Stimulated activated CD8-positive, alpha-beta memory T cell treated with anti-CD3 and anti-CD28 coated beads, Interleukin-4, amount 100 ng/mL, for 48 hours (primary cell): ENCODE measurements around the gene PIK3R4.

Source experiments
- DNase-seq: peaks from one replicate; pipeline ENCODE4 v3.0.0-alpha.2; 2020

PIK3R4 gene

DNA sequence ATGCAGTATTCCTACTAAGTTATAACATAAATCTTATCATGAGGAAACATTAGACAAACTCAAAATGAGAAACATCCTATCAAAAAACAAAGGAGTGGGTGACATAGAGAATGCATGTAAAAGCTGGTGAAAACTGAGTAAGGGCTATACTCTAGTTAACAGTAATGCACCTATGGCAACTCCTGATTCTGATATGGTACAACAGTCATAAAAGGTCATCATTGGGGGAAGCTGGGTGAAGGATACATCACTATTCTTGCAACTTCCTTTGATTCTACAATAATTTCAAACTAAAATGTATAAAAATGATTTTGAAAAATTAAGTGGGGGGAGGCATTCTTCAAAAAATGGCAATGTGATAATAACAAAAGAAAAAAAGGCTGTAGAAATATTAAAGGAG, 6.8 kb downstream of the PIK3R4 start:
- DNase-seq = no peak

DNA sequence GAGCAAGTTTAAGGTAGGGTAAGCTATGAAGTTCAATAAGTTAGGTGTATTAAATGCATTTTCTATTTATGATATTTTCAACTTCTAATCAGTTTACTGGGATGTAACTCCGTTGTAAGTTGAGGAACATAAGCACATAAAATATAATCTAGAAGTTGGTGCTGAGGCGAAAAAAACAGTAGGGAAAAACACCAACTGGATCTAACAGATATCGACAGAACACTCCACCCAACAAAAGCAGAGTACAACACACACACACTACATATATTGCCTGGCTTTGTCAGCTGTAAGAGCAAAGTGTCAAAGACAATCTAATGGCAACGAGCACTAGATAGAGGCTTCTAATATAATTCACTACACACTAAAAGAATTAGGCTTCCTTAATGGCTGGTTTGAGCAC, 8.4 kb downstream of the PIK3R4 start:
- DNase-seq = no peak

DNA sequence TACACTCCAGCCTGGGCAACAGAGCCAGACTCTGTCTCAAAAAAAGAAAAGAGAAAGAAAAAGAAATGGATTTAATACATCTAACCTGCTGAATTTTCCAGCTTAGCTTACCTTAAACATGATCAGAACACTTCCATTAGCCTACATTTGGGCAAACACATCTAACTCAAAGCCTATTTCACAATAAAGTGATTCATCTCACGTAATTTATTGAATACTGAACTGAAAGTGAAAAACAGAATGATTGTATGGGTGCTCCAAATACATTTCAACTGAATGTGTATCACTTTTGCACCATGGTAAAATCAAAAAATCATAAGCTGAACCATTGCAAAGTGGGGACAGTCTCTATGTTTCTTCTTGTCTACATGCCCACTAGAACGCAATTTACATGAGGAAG, 9.0 kb downstream of the PIK3R4 start:
- no peak for DNase-seq

DNA sequence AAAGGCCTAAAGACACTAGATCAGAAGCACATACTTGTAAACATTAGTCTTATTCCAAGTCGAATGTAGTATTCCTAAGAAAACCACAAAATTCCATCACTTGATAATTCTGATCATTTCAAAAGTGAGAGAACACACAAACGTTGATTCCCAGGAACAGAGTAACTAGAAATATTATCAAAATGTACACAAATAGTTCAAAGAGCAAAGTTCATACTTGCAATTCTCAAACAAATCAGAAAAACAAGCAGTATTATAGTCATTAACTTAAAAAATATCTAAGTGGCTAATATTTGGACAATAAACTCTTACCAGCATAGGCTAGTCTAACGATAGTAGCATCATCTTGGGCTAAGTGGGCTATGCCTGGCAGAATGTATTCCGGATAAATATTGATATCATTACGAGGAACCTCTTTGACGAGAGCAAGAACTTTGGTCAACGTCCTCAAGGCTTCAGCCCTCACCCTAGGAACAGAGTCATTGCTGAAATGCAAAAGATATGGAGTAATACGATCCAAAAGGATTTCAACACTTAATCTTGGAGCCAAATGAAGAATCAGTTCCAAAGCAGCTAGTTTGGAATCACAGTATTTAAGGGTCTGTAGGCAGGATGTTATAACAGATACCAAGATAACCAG, 13.3 kb downstream of the PIK3R4 start:
- no peak for DNase-seq

DNA sequence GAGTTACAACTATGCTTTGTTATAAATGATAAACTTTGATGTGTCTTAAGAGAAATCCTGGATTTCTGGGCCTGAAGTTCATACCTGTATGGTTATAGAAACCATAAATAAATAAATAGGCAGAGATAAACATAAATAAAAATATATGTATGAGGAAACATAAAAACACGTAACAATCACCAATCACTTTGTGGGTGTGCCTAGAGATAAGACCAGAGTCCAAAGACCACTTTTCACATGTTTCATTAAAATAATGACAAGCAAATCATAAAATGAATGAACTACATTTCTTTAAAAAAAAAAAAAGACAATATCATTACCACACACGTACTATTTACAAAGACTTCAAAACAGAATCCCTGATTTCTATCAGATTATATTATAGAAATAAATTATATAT, 14.1 kb downstream of the PIK3R4 start:
- no peak for DNase-seq

DNA sequence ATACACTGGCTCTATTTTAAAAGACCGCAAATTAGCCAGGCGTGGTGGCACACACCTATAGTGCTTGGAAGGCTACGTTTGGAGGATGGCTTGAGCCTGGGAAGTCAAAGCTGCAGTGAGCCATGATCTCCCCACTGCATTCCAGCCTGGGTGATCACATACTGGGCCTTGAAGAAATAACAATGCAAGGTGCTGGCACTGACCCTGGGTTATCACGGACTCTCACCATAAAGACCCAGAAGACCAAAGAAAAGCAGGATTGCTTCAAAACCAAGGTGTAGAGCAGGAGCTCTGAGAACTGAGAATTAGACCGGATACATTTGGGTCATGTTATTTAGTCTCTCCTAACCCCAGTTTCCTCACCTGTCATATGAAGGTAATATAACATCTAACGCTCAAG, 14.8 kb downstream of the PIK3R4 start:
- no peak for DNase-seq

DNA sequence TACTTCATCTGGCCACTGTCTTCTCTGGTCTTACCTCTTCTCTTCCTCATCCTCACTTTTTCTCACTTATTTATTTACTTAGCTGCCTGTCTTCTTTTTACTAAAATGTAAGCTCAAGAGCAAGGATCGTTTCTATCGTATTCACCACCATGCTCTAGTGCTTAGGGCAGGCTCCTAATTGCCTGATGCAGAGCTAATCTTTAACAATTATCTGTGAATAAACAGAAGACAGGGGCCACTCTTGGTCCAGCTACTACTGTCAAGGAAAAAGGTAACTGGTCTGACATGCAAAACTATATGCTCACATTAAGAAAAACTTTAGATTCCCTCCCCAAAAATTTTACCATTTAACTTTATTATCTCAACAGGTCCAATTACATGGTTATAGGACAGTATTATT, 17.5 kb downstream of the PIK3R4 start:
- DNase-seq = no peak

DNA sequence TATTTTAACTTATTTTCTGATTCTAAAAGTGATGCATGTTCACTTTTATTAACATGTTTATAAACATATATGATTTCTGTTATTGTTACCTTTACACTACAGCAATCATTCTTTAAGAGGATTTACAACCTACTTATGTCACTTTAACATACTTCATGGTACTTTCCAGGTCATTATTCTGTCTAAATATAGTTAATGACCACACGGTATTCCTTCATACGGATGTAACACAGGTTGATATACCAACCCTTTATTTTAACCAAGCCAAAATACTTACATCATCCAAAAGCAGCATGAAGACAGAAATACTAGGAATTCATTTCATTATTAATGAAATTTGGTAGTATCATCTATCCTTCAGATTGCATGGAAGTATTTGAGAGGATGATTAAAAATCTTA, 18.6 kb downstream of the PIK3R4 start:
- DNase-seq = no peak

DNA sequence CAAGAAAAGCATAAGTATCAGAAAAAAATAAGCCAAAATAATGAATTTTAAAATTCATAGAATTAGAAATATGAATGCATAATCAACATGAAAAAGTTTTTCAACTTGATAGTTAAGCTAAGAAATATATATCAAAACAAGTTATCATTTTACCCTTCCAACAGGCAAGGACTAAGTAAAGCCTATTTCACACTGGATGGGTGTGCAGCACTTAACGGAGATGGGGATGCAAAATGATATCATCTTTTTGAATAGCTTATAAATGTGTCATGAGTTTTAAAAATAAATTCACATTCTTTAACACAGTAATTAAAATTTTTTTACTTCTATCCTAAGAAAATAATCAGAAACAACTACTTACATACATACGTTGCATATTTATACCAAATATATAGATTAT, 20.9 kb downstream of the PIK3R4 start:
- DNase-seq = no peak

DNA sequence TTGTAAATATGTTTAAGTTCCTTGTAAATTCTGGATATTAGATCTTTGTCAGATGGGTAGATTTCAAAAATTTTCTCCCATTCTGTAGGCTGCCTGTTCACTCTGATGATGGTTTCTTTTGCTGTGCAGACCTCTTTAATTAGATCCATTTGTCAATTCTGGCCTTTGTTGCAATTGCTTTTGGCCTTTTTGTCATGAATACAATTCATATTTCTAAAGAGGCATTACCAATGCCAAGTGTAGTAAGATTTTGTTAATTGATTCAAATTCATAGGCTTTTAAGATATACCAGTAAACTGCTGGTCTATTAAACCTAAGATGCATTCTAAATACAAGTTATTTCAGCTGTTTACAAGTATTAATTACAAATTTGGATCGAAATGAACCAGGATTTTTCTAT, 31.0 kb downstream of the PIK3R4 start:
- DNase-seq = no peak

DNA sequence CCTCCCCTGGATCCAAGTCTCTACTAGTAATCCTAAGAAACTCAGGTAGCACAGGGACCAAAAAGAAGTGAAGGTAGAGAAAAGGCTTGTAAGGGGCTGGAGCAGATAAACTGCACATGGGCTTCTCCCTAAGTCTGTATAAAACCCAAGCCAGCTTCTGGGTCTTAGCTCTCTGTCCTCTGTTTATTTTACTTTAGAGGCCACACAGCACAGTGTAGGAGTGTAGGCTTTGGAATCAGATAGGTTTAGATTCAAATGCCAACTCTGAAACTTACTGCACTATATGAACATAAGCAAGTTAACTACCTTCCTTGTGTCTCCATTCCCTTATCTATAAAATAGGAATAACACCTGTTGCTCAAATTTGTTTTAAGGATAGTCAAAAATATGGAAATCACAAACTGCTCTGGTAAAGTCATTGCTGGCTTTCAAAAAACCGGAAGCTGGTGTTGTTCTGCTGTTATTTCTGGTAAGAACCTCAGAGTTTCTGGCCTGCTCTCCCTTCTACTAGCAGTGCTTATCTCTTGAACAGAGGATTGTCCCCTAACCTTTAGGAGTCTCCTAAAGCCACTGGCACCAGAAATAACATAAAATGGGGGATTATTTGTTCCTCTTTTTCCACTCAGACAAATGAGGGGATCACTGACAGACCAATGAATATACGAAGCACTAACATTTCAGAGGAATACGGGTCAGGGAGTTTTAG, 33.8 kb downstream of the PIK3R4 start:
- DNase-seq = no peak

DNA sequence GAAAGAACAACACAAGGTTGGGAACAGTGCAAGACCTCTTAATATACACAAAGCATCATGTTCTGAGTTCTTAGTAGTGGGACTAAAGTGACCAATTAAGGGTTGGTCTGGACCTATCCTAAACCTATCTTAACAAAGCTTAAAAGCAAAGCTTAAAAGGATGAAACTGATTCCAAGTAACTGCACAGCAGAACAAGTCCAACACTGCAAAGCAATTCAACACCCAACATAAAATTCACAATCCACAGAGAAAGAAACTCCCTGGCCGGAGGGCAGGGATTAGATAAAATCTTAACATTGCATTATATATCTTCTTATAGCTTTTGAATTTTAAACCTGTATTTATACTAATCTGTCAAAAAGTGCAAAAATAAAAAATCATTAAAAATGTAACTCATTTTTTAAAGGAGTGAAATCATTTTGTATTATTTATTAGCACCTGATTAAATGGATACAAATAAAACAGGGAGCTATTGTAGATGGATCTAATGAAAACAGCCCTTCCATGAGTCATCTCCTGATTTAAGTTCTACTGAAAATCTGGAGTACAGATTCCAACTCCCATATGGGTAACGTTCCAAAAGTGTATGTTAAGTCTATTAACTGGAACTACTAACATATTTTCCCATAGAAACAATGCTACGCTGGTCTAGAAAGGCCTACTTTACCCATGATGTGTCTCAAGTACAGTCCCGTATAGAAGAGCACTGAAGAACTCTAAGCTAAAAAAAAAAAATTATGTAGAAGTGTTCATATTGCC, 34.9 kb downstream of the PIK3R4 start:
- no peak for DNase-seq

DNA sequence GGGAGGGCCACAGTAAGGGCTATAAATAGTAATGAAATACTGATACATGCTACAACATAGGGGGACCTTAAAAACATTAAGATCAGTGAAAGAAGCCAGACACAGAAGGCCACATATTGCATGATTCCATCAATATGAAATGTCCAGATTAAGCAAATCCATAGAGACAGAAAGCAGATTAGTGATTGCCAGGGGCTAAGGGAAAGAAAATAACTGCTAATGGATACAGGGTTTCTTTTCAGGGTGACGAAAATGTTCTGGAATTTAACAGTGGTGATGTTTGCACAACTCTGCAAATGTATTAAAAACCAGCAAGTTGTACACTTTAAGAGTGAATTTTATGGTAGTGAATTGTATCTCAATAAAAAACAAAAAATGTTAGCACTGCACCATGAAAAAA, 37.0 kb downstream of the PIK3R4 start:
- DNase-seq = no peak

DNA sequence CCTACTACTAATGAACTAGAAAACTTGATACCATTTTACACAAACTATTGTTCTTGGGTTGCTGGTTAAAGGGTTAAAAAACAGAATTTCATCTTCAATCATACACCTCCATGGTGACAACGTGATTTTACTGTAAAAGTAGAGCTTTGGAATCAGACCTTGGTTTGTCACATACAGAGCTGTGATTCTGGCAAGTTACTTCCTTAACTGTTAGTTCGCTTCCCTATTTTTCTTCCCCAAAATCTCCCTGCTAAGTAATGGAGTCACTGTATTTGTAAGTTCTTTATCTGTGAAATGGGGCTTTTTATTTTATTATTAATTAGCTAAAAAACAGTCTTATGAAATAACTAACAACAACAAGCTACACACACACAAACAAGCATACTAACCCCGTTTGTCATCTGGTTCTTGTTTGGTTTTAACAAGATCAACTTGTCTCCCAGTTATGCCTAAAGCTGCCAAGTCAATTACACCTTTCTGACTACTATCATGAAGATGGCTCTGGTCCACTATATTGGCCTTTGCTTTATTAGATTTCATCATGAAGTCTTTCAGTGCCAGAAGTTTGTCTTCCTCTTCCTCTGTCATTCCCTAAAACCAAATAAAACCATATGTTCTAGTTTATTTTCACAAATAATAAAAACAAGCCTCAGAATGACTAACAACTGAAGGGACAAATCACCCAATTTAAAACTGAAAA, 38.6 kb downstream of the PIK3R4 start:
- DNase-seq = no peak

DNA sequence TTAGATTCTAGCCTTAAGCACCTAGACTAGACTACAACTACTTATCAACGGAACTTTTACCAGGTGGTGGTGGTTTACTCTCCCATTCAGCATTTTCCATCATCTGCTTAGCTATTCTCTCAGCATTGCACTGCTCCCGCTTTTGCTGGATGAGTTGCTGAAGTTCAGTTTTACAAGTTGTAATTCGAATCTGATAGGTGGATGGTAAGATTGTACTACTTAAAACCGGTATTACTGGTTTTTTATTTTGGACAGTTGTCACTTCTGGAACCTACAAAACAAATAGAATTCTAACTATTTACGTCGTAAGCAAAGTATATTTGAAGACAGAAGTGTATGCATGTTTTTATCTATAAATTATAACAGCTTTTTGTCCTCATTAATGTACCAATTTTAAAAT, 41.1 kb downstream of the PIK3R4 start:
- DNase-seq = no peak

DNA sequence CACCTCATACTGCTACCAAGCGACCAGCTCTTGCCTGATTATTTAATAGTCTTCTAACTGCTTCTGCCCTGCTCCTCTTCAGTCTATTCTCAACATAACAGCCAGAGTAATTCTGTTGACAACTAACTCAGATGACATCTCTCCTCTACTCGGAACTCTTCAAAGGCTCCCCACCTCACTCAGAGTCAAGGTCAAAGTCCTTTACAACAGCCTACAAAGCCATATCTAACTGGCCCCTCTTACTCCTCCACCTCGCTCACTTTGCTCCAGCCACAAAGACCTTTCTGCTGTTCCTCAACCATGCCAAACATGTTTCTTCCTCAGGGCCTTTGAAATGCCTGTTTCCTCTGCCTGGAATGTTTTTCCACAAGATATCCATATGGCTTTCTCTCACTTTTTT, 43.6 kb downstream of the PIK3R4 start:
- no peak for DNase-seq

DNA sequence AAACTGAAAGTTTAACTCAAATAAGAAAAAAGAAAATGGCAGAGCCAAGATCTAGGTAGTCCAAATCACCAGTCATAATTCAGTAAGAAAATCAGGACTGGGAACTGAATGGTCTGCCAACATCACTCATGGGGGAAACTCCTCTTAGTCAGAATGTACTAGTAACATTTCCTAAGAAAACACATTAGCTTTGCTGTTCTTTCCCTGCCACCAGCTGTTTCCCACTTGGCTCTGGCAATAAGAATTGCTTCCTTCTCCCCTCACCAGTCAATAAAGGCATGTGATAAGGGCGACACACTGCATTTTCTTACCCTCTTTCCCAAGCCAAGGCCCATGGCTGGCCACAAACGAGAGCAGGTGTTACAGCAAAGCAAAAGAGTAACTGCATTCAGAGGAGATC, 46.1 kb downstream of the PIK3R4 start:
- DNase-seq = no peak

DNA sequence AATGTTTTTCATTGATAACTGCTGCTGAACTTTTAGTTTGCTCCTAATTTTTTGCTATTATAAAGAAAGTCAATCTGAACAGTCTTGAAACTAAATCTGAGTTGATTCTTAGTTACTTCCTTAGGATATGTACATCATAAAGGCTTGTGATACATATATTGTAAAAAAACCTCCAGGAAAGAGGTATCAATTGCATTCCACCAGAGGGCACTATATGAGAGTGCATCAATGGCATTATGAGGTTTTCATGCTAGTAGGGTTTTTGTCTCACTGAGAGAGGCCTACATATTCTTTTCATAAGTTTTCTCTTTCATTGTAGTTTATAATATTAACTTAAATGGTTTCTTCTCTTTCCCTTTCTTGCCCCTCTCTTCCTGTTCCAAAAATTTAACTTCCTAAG, 46.9 kb downstream of the PIK3R4 start:
- no peak for DNase-seq

DNA sequence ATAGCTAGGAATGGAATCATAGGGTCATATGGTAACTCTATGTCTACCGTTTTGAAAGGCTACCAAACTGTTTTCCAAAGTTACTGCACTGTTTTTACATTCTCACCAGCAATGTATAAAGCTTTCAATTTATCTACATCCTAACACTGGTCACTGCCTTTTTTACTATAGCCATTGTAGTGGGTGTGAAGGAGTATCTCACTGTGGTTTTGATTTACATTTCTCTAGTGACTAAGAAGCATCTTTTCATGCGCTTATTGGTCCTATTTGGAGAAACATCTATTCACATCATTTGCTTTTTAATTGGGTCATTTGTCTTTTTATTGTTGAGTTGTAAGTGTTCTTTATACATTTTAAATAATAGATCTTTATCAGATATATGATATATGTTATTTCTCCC, 53.3 kb downstream of the PIK3R4 start:
- DNase-seq = no peak

DNA sequence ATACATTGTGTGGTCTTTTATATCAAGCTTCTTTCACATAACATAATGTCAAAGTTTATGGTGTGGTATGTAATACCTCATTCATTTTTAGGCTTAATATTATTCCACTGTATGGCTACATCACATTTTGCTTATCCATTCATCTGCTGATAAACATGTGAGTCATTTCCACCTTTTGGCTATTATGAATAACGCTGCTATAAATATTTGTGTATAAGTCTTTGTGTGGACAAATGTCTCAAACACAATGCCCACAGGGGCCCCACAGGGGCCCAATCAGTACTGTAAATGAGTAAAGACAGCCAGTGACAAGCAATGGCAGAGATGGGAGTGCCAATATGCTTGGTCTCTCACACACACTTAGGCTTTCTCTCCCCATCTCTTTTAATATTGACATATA, 54.2 kb downstream of the PIK3R4 start:
- no peak for DNase-seq

DNA sequence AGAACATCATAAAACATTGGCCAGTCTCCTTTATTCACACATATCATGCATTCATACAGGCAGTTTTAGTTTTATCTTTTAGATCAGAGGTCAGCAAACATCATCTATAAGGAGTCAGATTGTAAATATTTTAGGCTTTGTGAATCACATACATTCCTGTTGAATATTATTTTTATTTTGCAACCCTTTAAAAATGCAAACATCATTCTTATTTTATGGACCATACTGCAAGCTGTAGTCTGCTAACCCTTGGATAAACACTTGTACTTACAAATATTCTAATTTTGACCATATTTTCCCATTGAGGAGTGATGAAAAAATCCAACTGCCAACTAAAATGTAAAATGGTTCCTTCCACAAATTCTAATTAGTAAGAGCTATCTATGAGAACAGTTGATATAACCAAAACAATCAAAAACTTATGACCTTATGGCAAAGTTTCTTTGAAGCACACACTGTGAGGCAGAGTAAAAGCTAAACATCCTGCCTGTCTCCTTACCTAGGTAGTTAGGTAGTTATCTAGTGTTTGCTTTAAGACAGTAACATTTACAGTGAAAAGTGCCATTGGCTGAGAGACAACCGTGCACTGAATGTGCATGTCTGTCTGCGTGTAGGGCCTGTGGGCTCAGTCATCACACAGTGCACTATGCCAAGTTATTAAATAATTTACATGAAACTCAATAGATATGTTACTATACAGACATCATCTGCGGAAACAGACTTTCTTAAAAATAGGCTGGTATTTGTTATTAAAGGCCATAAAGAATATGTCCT, 57.7 kb downstream of the PIK3R4 start:
- DNase-seq = no peak

DNA sequence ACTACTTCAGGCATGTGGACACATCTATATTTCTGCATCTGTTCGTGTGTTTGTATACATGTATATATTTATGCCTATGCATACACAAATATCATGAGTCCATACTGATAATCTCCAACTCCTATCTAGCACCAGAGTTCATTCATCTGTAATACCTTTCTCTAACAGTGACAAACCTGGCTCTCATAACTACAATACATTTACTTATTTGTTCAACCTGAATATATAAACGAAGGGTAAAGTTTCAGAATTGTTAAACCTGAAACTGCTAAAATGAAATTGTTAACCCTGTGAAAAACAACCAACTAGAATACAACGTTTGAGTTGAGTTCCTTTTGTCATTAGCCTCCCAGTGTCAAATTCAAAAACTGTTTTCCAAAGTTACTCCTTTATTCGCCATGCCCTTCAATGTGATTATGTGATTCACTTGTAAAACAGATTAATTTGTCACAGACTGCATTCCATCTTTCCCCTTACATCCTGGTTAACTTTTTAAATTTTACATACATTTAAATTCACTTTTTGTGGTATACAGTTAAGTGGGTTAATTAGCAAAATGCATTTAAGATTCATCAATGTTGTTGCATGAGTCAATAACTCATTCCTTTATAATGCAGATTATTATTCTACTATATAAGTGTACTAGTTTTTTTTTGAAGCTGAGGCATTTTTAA, 58.5 kb downstream of the PIK3R4 start:
- no peak for DNase-seq
